Fibroblast of the aortic adventitia (primary cell): Measurements from ENCODE around the gene SERTAD4. TPM values are rescaled to one million over a fixed set of nuclear protein-coding genes. Genes with fewer than 3 reads are reported as not detected.
A peak's percentile ranks its signal among the peaks of the same experiment; 100 is the strongest.
"Not testable (repeated sequence)": the region's sequence is repeated elsewhere in the genome, so short reads cannot be mapped to it uniquely, and the experiment has no call there.

Source experiments
- DNase-seq: peaks from one replicate; pipeline ENCODE4 v3.0.0-alpha.2; 2010; ENCODE audit warnings: low read depth
- H3K4me3 ChIP-seq: 2 replicates; pipeline ENCODE4 v1.5.1; 2011; ENCODE audit warnings: low read depth, mild to moderate bottlenecking, control low read depth, low read length, moderate library complexity
- total RNA-seq: library from RNA; depleted of rRNA; stranded (reverse); fragments of >200 nt; gene quantifications from 2 replicates; pipeline ENCODE4 v1.2.3, GENCODE V29; 2012; ENCODE audit warnings: low replicate concordance
- TF ChIP-seq, protein P1 (sequence below): IDR thresholded peaks from 2 replicates; pipeline ENCODE4 v1.5.1; 2011; ENCODE audit warnings: mild to moderate bottlenecking, low read length, control low read depth, inconsistent platforms; ENCODE audit not compliant: insufficient read depth

SERTAD4 gene
- 16.7 TPM in 1 of 2 replicates, not detected in the other for total RNA-seq

- DNase-seq = peak; percentile 23
- TF ChIP-seq, protein P1, sequence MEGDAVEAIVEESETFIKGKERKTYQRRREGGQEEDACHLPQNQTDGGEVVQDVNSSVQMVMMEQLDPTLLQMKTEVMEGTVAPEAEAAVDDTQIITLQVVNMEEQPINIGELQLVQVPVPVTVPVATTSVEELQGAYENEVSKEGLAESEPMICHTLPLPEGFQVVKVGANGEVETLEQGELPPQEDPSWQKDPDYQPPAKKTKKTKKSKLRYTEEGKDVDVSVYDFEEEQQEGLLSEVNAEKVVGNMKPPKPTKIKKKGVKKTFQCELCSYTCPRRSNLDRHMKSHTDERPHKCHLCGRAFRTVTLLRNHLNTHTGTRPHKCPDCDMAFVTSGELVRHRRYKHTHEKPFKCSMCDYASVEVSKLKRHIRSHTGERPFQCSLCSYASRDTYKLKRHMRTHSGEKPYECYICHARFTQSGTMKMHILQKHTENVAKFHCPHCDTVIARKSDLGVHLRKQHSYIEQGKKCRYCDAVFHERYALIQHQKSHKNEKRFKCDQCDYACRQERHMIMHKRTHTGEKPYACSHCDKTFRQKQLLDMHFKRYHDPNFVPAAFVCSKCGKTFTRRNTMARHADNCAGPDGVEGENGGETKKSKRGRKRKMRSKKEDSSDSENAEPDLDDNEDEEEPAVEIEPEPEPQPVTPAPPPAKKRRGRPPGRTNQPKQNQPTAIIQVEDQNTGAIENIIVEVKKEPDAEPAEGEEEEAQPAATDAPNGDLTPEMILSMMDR = no peak
- H3K4me3 ChIP-seq = peak within 1 kb of the TSS; percentile 74
Observed at GRCh38 chr1:210232511-210233215, at the start of gene SERTAD4. Gene SERTAD4, plus strand, starts transcription at chr1:210232796. Its CDS starts 5,165 bp downstream, at chr1:210237961.

DNA sequence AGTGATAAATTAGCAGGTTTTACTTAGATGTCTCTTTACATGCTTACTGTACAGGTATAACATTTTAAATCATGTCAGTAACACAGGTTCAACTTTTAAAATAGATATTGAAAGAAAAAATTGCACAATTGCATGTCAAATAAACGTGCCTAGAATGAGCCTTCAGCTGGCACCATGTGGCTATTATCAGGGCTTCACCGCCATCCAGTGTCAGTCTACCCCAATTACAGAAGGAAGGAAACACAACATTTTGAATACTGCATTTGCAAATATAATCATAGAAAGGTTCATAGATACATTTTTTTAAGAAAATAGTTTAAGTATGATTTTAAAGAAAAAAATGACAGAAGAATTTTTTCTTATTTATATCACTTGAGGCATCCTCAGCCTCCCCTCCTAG lies 47.5 kb upstream of the SERTAD4 start:
- no peak overlapping the region for H3K4me3 ChIP-seq
- DNase-seq = no peak
- TF ChIP-seq, protein P1 = no peak

DNA sequence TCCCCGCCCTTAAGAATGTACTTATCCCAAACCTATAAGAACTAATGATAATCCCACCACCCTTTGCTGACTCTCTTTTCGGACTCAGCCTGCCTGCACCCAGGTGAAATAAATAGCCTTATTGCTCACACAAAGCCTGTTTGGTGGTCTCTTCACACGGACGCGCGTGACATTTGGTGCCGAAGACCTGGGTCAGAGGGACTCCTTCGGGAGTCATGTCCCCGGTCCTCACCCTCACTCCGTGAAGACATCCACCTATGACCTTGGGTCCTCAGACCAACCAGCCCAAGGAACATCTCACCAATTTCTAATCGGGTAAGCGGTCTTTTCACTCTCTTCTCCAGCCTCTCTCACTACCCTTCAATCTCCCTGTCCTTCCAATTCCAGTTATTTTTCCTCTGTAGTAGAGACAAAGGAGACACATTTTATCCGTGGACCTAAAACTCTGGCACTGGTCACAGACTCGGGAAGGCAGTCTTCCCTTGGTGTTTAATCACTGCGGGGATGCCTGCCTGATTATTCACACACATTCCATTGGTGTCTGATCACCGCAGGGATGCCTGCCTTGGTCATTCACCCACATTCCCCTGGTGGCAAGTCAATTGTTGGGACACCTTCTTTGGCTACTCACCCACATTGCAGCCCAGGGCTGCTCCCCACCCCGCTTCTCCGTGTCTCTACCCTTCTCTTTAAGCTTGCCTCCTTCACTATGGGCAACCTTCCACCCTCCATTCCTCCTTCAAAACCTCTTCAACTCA lies 44.6 kb upstream of the SERTAD4 start:
- H3K4me3 ChIP-seq = not testable (repeated sequence)
- peak; percentile 27 for DNase-seq

DNA sequence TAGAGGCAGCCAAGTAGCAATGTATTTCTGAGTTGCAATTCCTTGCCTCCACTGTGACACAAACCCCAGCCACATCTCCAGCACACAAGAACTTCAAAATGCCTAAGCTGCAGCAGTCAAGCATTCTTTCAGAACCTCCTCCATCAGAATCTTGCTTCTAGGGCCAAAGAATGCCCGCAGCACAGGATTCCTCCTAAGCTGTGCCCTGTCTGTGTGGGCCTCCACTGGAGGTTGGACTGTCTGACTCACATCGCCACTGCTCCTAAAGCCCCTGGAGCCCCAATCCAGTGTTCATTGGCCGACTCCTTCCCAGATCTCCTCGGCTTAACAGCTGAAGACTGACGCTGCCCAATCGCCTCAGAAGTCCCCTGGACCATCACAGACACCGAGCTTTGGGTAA lies 43.2 kb upstream of the SERTAD4 start:
- TF ChIP-seq, protein P1 = no peak
- H3K4me3 ChIP-seq = no peak overlapping the region
- no peak for DNase-seq

- DNase-seq = no peak
- H3K4me3 ChIP-seq = no peak overlapping the region
- TF ChIP-seq, protein P1 = no peak
Observed at GRCh38 chr1:210195635-210196160, 36.9 kb upstream of the SERTAD4 start.

DNA sequence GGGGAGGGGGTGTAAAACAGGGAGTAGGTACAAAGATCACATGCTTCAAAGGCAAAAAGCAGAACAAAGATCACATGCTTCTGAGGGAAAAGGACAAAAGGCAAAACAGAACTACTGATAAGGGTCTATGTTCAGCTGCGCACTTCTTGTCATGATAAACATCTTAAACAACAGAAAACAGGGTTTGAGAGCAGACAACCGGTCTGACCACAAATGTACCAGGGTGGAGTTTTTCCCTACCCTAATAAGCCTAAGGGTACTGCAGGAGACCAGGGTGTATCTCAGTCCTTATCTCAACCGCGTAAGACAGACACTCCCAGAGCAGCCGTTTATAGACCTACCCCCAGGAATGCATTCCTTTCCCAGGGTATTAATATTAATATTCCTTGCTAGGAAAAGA lies 36.3 kb upstream of the SERTAD4 start:
- DNase-seq, H3K4me3 ChIP-seq: not testable (repeated sequence)

DNA sequence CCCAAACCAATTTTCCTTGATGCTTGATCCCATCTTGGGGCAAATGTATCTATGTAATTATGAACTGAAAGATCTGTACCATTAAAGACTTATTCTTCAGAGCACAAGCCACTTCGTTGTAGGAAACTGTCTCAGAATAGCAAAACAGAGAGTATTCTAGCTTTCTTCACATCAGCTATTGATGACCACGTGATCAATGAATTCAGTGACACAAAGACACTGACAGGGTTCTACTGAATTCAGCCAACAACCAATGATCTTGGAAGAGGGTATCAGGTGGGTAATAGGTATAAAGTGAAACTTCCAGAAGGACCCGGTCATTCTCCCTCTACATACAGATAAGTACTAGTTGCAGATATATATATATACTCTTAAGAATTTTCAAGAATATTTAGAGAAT lies 33.8 kb upstream of the SERTAD4 start:
- TF ChIP-seq, protein P1 = no peak

More for the DNA sequence above, 33.8 kb upstream of the SERTAD4 start:
- no peak for DNase-seq
- no peak overlapping the region for H3K4me3 ChIP-seq
